ENCODE results near the gene PPP1R26. TPM values are rescaled to one million over a fixed set of nuclear protein-coding genes. Genes with fewer than 3 reads are reported as not detected.
"Not testable (repeated sequence)": the region's sequence is repeated elsewhere in the genome, so short reads cannot be mapped to it uniquely, and the experiment has no call there.

Gene PPP1R26
- total and polyA plus RNA-seq, 3 experiments from 2014 or later = 0.47 to 0.84 (median 0.59) TPM

DNA sequence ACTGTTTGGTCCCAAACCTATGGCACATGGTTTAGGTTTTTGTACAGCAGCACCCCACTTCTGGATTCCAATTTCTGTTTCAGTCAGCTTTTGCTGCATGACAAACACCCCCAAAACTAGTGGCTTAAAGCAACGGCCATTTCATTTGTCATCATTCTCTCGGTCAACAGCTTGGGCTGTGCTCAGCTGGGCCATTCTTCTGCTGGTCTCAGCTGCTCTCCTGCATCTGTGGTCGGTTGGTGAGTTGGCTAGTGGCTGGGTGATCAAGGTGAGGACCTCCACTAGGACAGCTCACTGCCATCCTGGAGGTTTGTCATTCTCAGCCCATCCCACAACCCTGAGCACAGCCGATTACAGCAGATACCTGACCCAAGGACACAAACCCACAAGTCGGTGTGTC, 24.8 kb upstream of the PPP1R26 start:
- Mint-ChIP-seq H3K36me3 (no peaks in the 10 kb centered on the region), H3K4me1 (no peaks in the 10 kb centered on the region), H3K4me3 (no peak overlapping the region), H3K9me3 (peaks cover 0 to 6% (median 0%) of the 10 kb centered on the region in 5 donors), H3K27me3 (peaks cover 18 to 25% of the 10 kb centered on the region in 2 donors), H3K27ac (no peak overlapping the region)
- no peaks in the 10 kb centered on the region for H3K27me3 ChIP-seq (ENCODE audit: insufficient read depth, low read length, poor library complexity, severe bottlenecking)
- POLR2A ChIA-PET = no interaction called here
- H3K36me3 ChIP-seq (ENCODE audit: insufficient read depth, low read length) = no peaks in the 10 kb centered on the region
- no peak overlapping the region for H3K27ac ChIP-seq (ENCODE audit: low read depth, low read length)
- CTCF ChIA-PET = no interaction called here
- DNase-seq = no peak
- no peak overlapping the region for H3K4me3 ChIP-seq (ENCODE audit: low read length)
- no peaks in the 10 kb centered on the region for H3K4me1 ChIP-seq (ENCODE audit: insufficient read depth, low read length)
- no peaks in the 10 kb centered on the region for H3K9me3 ChIP-seq (ENCODE audit: low read length)

DNA sequence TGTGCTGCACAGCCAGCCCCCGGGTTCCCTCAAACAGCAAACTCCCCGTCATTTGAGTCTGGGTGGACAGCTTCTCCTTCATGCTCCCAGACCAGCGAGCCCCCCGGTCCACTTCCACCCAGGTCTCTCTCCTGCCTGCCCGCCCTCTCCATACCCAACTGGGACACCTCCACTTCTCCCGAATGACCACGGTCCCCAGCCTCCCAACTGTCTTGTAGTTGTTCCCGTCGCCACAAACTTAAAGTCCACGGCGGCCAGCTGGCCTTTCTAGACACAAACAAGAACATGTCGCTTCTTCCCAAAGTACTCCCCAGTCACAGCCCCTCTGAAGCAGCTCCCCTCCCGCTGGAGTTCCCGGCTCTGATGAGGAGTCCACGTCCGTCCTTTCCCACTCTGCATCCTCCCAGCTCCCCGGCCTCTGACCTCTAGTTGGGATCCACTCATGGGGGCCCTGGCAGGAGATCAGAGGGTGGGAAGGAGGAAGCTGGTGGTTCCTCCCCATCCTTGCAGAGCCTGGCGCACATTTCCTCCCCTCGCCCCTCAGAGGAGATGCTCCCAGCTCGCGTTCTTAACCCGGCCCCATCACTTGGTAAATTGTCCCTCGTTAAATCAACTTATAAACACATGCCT, 24.1 kb upstream of the PPP1R26 start:
- CTCF ChIA-PET = no interaction called here
- no peak overlapping the region for H3K27ac ChIP-seq (ENCODE audit: low read depth, low read length)
- no peak overlapping the region for H3K4me3 ChIP-seq (ENCODE audit: low read length)
- H3K9me3 ChIP-seq (ENCODE audit: low read length) = no peaks in the 10 kb centered on the region
- Mint-ChIP-seq H3K36me3 (no peaks in the 10 kb centered on the region), H3K4me3 (peak overlapping the region in 1 of 7 donors; percentile 44), H3K9me3 (peaks cover 0 to 6% (median 0%) of the 10 kb centered on the region in 5 donors), H3K27me3 (peaks cover 22 to 29% of the 10 kb centered on the region in 2 donors), H3K4me1 (no peaks in the 10 kb centered on the region), H3K27ac (no peak overlapping the region)
- POLR2A ChIA-PET = no interaction called here
- H3K27me3 ChIP-seq (ENCODE audit: insufficient read depth, low read length, poor library complexity, severe bottlenecking) = no peaks in the 10 kb centered on the region
- DNase-seq = no peak
- no peaks in the 10 kb centered on the region for H3K4me1 ChIP-seq (ENCODE audit: insufficient read depth, low read length)
- no peaks in the 10 kb centered on the region for H3K36me3 ChIP-seq (ENCODE audit: insufficient read depth, low read length)

DNA sequence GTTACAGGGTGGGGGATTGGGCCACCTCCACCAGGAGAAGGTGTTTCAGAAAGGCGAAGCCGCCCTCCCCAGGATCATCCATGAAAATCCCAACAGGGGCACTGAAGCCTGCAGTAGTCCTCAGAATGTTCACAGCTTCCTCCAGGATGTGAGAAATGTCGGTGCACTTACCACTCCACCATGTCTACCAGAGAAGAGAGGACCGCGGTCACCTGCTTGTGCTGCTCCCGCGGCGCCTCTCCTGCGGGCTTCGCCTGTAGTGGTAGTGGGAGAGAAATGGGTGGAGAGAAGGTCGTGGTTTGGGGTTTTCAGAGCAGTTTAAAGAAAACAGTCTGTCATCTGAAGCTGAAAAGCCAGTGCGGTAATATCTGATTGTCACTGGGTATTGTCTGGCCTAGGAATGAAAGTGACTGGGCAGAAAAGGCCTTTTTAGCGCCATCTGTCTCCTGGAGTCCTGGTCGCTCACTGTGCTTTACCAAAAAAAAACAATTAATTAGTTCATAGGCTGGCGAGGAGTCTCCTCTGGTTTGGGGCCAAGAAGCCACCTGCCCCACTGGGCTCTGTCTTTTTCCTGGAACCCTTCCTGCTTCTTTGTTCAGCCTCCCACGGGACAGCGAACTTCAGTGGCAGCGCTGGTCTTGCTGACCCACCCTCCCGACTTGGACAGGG, 23.0 kb upstream of the PPP1R26 start:
- Mint-ChIP-seq H3K27ac (no peak overlapping the region), H3K4me3 (no peak overlapping the region), H3K36me3 (no peaks in the 10 kb centered on the region), H3K9me3 (peaks cover 0 to 6% (median 0%) of the 10 kb centered on the region in 5 donors), H3K27me3 (peaks cover 30 to 35% of the 10 kb centered on the region in 2 donors), H3K4me1 (no peaks in the 10 kb centered on the region)
- Histone ChIP-seq H3K4me1 (ENCODE audit: insufficient read depth, low read length) (no peaks in the 10 kb centered on the region), H3K9me3 (ENCODE audit: low read length) (no peaks in the 10 kb centered on the region), H3K27ac (ENCODE audit: low read depth, low read length) (no peak overlapping the region), H3K27me3 (ENCODE audit: insufficient read depth, low read length, poor library complexity, severe bottlenecking) (no peaks in the 10 kb centered on the region), H3K36me3 (ENCODE audit: insufficient read depth, low read length) (no peaks in the 10 kb centered on the region), H3K4me3 (ENCODE audit: low read length) (no peak overlapping the region)
- no peak for DNase-seq
- CTCF ChIA-PET = no interaction called here
- POLR2A ChIA-PET = no interaction called here

DNA sequence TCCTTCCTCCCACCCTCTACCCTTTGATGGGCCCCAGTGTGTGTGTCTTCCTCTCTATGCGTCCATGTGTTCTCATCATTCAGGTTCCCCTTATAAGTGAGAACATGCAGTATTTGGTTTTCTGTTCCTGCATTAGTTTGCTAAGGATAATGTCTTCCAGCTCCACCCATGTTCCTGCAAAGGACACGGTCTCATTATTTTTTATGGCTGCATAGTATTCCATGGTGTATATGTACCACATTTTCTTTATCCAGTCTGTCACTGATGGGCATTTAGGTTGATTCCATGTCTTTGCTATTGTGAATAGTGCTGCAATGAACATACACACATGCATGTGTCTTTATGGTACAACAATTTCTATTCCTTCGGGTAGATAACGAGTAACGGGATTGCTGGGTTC, 21.1 kb upstream of the PPP1R26 start:
- H3K4me1 Mint-ChIP-seq; H3K27me3 ChIP-seq (ENCODE audit: insufficient read depth, low read length, poor library complexity, severe bottlenecking); POLR2A ChIA-PET; H3K4me1 ChIP-seq (ENCODE audit: insufficient read depth, low read length); H3K9me3 ChIP-seq (ENCODE audit: low read length); H3K27ac ChIP-seq (ENCODE audit: low read depth, low read length); DNase-seq; H3K4me3 Mint-ChIP-seq; H3K36me3 ChIP-seq (ENCODE audit: insufficient read depth, low read length); H3K27ac Mint-ChIP-seq; H3K4me3 ChIP-seq (ENCODE audit: low read length); H3K36me3 Mint-ChIP-seq; H3K9me3 Mint-ChIP-seq; CTCF ChIA-PET: not testable (repeated sequence)
- H3K27me3 Mint-ChIP-seq = peaks cover 28 to 52% of the 10 kb centered on the region in 2 donors

DNA sequence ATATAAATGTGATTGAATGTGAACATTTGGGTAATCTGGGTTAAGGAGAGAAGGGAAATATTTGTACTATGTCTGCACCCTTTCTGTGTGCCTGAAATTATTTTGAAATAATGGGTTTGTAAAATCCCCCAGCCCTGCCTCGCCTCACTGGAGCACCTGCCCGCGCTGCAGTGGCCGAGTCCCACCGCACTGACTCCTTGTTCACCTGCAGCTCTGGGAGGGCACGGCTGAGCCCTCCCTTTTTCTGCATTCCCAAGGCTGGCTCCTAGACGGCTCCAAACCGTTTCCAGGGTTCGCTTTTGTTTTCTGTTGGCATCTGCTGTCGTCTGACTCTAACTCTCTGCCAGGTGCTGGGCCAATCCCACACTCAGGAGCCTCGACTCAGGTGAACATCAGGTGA, 17.6 kb upstream of the PPP1R26 start:
- Mint-ChIP-seq H3K4me3 (no peak overlapping the region), H3K36me3 (no peaks in the 10 kb centered on the region), H3K9me3 (peaks cover 0 to 6% (median 0%) of the 10 kb centered on the region in 5 donors), H3K27me3 (peaks cover 23 to 59% of the 10 kb centered on the region in 2 donors), H3K4me1 (no peaks in the 10 kb centered on the region), H3K27ac (no peak overlapping the region)
- CTCF ChIA-PET = no interaction called here
- Histone ChIP-seq H3K4me1 (ENCODE audit: insufficient read depth, low read length) (no peaks in the 10 kb centered on the region), H3K36me3 (ENCODE audit: insufficient read depth, low read length) (no peaks in the 10 kb centered on the region), H3K27ac (ENCODE audit: low read depth, low read length) (no peak overlapping the region), H3K27me3 (ENCODE audit: insufficient read depth, low read length, poor library complexity, severe bottlenecking) (no peaks in the 10 kb centered on the region), H3K4me3 (ENCODE audit: low read length) (no peak overlapping the region), H3K9me3 (ENCODE audit: low read length) (no peaks in the 10 kb centered on the region)
- POLR2A ChIA-PET = no interaction called here
- DNase-seq = no peak

DNA sequence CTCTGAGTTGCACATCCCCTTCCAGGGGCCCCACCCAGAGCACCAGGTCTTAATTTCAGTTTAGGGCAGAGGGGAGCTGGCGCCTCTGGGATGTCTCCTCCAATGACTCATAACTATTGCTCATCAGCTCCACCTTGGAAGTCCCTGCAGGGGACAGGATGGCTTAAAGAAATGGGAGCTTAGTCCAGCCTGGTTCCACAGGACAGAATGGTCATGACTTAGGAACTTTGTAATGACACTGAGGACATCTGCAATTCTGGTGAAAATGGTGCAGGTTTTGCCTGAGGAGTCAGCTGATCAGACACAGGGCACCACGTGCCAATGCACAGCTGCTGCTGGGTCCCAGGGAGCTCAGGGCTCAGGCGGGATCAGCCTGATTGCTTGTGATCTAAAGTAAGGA, 16.4 kb upstream of the PPP1R26 start:
- peaks cover 0 to 3% (median 0%) of the 10 kb centered on the region in 5 donors for H3K9me3 Mint-ChIP-seq
- H3K27me3 Mint-ChIP-seq = peaks cover 22 to 63% of the 10 kb centered on the region in 2 donors
- no peaks in the 10 kb centered on the region for H3K36me3 Mint-ChIP-seq
- no peak overlapping the region for H3K27ac Mint-ChIP-seq
- no peak overlapping the region for H3K27ac ChIP-seq (ENCODE audit: low read depth, low read length)
- ChIA-PET CTCF (no interaction called here), POLR2A (no interaction called here)
- H3K9me3 ChIP-seq (ENCODE audit: low read length) = no peaks in the 10 kb centered on the region
- H3K27me3 ChIP-seq (ENCODE audit: insufficient read depth, low read length, poor library complexity, severe bottlenecking) = no peaks in the 10 kb centered on the region
- H3K4me1 ChIP-seq (ENCODE audit: insufficient read depth, low read length) = no peaks in the 10 kb centered on the region
- no peak for DNase-seq
- H3K4me3 ChIP-seq (ENCODE audit: low read length) = no peak overlapping the region
- peaks cover 0 to 2% (median under 1%) of the 10 kb centered on the region in 3 donors for H3K4me1 Mint-ChIP-seq
- H3K4me3 Mint-ChIP-seq = no peak overlapping the region
- no peaks in the 10 kb centered on the region for H3K36me3 ChIP-seq (ENCODE audit: insufficient read depth, low read length)

DNA sequence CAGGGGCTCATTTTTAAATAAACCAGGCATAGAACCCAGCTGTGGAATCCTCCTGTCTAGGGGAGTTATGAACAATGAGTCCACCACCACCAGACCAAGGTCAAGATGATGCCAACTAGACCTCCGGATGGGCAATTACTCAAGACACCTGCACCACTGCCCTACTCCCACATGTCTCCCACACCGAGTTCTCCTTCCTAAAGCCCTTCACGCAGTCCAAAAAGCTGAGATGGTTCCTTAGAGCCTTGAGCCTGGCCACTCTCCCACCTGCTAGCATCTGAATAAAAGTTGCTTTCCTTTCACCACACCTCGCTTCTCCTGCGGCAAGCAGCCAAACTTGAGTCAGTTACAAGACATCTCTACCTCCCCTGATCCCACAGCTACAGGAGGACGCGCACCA, 15.4 kb upstream of the PPP1R26 start:
- no peaks in the 10 kb centered on the region for H3K9me3 Mint-ChIP-seq
- POLR2A ChIA-PET = interaction anchor here (0.6 kb wide), 1 partner anchor 17 kb away, joined by 11 read pairs; no protein-coding TSS in a partner anchor
- peaks cover 6 to 11% (median 8%) of the 10 kb centered on the region in 3 donors for H3K4me1 Mint-ChIP-seq
- no peak overlapping the region for H3K4me3 Mint-ChIP-seq
- Histone ChIP-seq H3K4me1 (ENCODE audit: insufficient read depth, low read length) (no peaks in the 10 kb centered on the region), H3K36me3 (ENCODE audit: insufficient read depth, low read length) (no peaks in the 10 kb centered on the region), H3K27me3 (ENCODE audit: insufficient read depth, low read length, poor library complexity, severe bottlenecking) (no peaks in the 10 kb centered on the region), H3K27ac (ENCODE audit: low read depth, low read length) (no peak overlapping the region), H3K9me3 (ENCODE audit: low read length) (no peaks in the 10 kb centered on the region), H3K4me3 (ENCODE audit: low read length) (no peak overlapping the region)
- CTCF ChIA-PET = no interaction called here
- peaks cover 20 to 64% of the 10 kb centered on the region in 2 donors for H3K27me3 Mint-ChIP-seq
- DNase-seq = no peak
- H3K27ac Mint-ChIP-seq = no peak overlapping the region
- H3K36me3 Mint-ChIP-seq = no peaks in the 10 kb centered on the region

DNA sequence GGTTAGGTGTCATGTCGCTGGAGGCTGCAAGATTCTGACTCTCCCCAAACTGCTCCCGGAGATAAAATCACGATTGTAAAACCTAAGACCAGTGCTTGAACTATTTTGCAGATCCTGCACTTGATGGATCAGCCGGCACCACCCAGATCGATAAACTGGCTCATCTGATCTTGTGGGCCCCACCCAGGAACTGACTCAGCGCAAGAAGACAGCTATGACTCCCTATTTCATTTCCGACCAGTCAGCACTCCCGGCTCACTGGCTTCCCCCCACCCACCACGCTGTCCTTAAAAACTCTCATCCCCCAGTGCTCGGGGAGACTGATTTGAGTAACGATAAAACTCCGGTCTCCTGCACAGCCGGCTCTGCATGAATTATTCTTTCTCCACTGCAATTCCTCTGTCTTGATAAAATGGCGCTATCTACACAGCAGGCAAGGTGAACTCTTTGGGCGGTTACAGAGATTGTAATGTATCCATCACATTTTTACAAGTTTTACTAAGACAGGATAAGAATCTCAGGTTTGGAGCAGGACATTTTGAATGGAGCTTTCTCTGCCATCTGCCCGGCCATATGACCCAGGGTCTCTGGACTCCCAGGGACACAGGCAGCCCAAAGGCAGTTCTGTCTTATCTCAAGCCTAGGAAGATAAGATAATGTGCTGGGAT, 10.6 kb upstream of the PPP1R26 start:
- H3K27ac ChIP-seq (ENCODE audit: low read depth, low read length) = peak overlapping the region; percentile 65
- Mint-ChIP-seq H3K9me3 (no peaks in the 10 kb centered on the region), H3K27me3 (peaks cover 15 to 54% of the 10 kb centered on the region in 2 donors), H3K36me3 (no peaks in the 10 kb centered on the region), H3K4me1 (peaks cover 6 to 13% (median 9%) of the 10 kb centered on the region in 3 donors), H3K4me3 (peak overlapping the region; percentile 5 to 78 (median 64)), H3K27ac (peak overlapping the region in 2 of 8 donors; percentile 43 to 89)
- no peaks in the 10 kb centered on the region for H3K36me3 ChIP-seq (ENCODE audit: insufficient read depth, low read length)
- CTCF ChIA-PET = no interaction called here
- DNase-seq = no peak
- H3K27me3 ChIP-seq (ENCODE audit: insufficient read depth, low read length, poor library complexity, severe bottlenecking) = no peaks in the 10 kb centered on the region
- H3K4me1 ChIP-seq (ENCODE audit: insufficient read depth, low read length) = no peaks in the 10 kb centered on the region
- POLR2A ChIA-PET = no interaction called here
- H3K4me3 ChIP-seq (ENCODE audit: low read length) = no peak overlapping the region
- no peaks in the 10 kb centered on the region for H3K9me3 ChIP-seq (ENCODE audit: low read length)
